Uterus (tissue), 2 donors: ENCODE data around the gene SHKBP1.

Experiments used
- POLR2A ChIP-seq, 2 donors: fragments of 450-650 bp; IDR thresholded peaks; one replicate each; pipeline ENCODE4 v1.6.1; 2016; ENCODE audit warnings: antibody characterized with exemption in 2 of 2, mild to moderate bottlenecking in 1 of 2, moderate library complexity in 1 of 2
- TF ChIP-seq, protein P1 (sequence below), 4 experiments: fragments of 200-600 bp in 2 of 4; fragments of 450-650 bp in 2 of 4; sonication (generic) in 2 of 4; IDR thresholded peaks; one replicate each; pipeline ENCODE4 v1.5.1; 2016 to 2019; ENCODE audit warnings: antibody characterized with exemption in 4 of 4, mild to moderate bottlenecking in 2 of 4, moderate library complexity in 1 of 4

DNA sequence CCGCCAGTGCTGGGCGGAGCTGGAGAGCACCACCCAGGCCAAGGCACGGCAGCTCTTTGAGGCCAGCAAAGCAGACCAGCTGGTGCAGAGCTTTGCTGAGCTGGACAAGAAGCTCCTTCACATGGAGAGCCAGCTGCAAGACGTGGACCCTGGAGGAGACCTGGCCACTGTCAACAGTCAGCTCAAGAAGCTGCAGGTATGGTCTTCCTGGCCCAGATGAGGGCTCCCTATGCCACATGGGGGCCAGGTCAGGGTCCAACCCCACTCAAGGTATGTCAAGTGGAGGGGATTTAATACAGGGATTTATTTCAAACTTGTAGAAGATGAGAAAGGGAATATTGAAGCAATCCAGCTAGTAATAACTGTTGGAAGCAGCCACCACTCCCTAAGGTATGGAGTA, 42.5 kb upstream of the SHKBP1 start:
- TF ChIP-seq, protein P1, sequence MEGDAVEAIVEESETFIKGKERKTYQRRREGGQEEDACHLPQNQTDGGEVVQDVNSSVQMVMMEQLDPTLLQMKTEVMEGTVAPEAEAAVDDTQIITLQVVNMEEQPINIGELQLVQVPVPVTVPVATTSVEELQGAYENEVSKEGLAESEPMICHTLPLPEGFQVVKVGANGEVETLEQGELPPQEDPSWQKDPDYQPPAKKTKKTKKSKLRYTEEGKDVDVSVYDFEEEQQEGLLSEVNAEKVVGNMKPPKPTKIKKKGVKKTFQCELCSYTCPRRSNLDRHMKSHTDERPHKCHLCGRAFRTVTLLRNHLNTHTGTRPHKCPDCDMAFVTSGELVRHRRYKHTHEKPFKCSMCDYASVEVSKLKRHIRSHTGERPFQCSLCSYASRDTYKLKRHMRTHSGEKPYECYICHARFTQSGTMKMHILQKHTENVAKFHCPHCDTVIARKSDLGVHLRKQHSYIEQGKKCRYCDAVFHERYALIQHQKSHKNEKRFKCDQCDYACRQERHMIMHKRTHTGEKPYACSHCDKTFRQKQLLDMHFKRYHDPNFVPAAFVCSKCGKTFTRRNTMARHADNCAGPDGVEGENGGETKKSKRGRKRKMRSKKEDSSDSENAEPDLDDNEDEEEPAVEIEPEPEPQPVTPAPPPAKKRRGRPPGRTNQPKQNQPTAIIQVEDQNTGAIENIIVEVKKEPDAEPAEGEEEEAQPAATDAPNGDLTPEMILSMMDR (IDR thresholded peaks at IDR 0.05): no peak
- TF ChIP-seq POLR2A (IDR thresholded peaks at IDR 0.05): no peak
